Glomerular visceral epithelial cell (primary cell): Measurements from ENCODE around the gene MUC6.
"Not testable (repeated sequence)": the region's sequence is repeated elsewhere in the genome, so short reads cannot be mapped to it uniquely, and the experiment has no call there.

Experiments used
- DNase-seq: peaks from one replicate; pipeline ENCODE4 v3.0.0-alpha.2; 2016; ENCODE audit errors: extremely low spot score

The MUC6 gene

GRCh38 chr11:986270-986951 is 50.1 kb downstream of the MUC6 start:
- DNase-seq, result no peak

DNA sequence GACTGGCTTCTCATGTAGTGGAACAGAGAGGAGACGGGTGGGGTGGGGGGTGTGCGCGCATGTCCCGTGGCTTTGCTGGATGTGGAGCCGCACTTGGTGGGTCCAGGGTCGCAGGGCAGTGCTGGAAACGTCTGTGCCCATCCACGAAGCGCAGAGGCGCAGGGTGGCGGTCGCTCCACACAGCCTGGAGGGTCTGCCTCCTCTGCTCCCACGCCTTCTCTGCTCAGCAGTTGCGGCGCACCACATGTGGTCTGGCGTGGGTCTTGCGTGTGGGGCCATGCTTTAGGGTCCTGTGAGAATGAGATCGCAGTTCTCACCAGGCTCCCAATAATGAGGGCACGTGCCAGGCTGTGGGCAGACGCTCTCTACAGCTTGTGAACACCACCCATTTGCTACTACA is 50.7 kb downstream of the MUC6 start:
- DNase-seq, result no peak

- no peak for DNase-seq
These were observed 51.1 kb downstream of the MUC6 start for GRCh38 chr11:985406-985805.

DNA sequence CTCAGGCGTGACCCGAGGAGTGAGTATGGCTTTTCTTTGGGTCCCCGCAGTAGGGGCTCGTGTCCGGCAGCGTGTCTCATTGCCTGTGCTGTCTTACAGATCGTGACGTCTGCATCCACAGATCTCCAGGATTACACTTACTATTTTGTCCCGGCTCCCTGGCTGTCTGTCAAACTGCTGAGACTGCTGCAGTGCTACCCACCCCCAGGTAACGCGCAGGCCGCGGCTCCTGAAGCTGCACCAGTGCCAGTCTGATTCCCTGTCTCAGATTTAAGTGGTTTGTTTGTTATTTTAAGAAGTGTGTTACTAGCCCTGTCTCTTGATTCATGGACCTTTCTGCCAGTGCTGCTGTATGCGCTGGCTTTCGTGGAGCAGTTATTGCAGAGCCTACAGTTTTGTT is 52.0 kb downstream of the MUC6 start:
- DNase-seq, result no peak

DNA sequence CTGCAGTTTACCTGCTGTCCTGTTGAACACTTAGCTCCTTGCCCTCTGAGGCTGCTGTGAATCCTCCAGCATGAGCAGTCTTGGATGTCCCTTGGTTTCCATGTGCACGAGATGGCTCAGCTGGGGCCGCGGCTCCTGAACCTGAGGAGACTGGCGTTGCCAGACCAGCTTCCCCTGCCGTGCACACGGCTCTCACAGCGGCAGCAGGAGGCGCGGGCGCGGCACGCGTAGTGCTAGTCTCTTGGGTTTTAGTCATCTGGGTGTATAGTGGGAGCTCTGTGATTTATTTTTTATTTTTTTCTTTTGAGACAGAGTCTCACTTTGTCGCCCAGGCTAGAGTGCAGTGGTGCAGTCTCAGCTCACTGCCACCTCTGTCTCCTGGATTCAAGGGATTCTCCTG is 54.8 kb downstream of the MUC6 start:
- no peak for DNase-seq

DNA sequence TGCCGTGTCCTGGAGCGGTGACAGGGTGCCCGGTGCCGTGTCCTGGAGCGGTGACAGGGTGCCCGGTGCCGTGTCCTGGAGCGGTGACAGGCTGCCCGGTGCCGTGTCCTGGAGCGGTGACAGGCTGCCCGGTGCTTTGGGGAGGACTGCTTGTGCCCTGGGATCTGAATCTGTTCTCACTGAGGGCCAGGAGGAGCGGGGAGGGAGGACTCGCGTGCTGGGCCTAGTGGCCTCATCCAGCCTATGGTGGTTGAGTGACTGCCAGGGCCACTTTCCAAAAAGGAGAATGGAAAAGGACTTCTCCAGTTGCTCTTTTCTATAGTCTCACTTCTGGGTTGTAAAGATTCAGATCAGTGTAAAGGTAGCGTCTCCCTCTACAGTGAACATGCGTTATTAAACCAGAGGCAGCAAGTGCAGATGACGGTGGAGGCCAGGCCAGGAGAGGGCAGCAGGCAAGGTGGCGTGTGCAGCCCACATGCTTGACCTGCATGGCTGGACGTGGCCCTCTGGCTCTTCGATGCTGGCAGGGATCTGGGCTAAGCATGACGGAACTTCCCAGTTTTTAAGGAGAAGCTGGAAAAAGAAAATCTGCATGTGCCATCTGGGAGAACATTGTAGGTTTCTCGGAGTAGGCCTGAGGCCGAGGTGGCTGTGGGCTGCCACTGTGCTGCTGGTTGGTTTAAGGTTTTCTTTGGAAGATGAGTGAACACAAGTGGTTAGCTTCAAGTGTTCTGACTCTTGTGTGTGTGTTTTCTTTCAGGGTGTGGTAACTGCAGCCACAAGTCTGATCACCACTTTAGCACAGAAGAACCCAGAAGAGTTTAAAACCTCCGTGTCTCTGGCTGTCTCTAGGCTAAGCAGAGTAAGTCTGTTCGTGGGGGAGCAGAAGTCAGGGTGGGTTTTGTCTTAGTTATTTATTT is 55.8 kb downstream of the MUC6 start:
- DNase-seq, result no peak

GRCh38 chr11:978781-979180 is 57.7 kb downstream of the MUC6 start:
- DNase-seq, result no peak

- DNase-seq, result no peak
These were observed 58.4 kb downstream of the MUC6 start for GRCh38 chr11:977830-978720.

GRCh38 chr11:976431-977160 is 59.9 kb downstream of the MUC6 start:
- DNase-seq, result no peak

DNA sequence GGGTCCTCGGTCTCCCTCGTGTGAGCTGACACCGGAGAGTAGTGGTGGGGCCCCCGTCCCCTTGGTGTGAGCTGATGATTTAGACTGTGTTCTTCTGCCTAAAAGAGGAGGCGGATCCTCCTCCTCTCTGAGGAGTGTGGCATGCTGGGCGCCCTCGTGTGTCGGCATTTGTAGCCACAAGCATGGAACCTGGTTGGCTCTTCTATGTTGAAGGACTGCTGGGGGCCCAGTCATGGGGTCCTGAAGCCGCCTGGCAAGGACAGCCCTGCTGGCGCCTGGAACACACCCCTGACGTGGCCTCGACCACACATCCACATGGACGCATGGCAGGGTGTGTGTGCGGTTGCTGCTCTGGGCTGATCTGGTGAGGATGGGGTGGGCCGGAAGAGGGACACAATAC is 60.7 kb downstream of the MUC6 start:
- no peak for DNase-seq

DNA sequence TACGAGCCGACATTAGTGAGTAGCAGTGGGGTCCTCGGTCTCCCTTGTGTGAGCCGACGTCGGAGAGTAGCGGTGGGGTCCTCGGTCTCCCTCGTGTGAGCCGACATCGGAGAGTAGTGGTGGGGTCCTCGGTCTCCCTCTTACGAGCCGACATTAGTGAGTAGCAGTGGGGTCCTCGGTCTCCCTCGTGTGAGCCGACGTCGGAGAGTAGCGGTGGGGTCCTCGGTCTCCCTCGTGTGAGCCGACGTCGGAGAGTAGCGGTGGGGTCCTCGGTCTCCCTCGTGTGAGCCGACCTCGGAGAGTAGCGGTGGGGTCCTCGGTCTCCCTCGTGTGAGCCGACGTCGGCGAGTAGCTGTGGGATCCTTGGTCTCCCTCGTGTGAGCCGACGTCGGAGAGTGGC is 61.1 kb downstream of the MUC6 start:
- not testable (repeated sequence) for DNase-seq

DNA sequence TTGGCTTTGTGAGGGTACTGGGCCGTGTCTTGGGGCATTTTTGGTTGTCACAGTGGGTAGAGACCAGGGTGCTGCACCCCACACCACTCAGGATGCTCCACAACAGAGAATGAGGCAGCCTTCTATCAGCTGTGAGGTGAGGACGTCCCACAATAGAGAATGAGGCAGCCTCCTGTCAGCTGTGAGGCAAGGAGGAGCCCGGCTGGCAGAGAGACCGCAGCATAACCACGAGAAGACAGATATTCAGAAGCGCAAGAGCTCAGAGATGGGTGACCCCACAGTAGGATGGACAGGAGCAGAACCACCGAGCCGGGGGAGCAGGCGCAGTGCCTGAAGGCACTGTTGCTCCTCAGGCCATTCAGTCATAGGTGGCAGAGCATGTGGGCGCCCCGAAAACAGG is 63.3 kb downstream of the MUC6 start:
- DNase-seq, result no peak

DNA sequence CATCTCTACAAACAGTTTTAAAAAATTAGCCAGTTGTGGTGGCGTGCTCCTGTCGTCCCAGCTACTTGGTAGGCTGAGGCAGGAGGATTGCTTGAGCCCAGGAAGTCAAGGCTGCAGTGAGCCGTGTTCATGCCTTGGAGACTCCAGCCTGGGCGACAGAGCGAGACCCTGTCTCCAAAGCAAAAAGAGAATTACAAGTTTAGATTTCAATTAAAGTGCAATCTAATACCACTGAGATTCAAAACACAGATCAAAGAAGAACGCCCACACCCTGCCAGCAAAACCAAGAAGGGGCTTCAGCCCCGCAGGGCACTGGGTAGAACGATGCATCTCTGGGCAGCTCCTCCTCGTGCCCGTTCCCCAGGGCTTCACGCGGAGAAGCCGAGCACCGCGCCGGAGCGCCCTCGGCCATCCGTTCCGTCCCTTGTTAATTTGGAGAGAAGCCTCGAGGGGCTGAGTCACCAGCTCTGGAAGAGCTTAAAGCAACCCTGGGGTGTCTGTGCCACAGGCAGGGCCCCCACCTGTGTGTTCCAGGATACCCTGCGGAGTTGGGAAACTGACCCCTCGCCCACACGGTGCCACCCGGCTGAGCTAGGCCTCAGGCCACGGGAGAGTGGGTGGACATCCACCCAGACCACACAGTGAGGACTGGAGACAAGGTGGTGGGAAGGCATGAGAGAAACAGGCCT is 63.9 kb downstream of the MUC6 start:
- DNase-seq, result no peak

- no peak for DNase-seq
These were observed 64.7 kb downstream of the MUC6 start for GRCh38 chr11:971731-972365.

GRCh38 chr11:971092-971690 is 65.3 kb downstream of the MUC6 start:
- no peak for DNase-seq

- DNase-seq, result no peak
These were observed 66.1 kb downstream of the MUC6 start for GRCh38 chr11:970319-970871.

- DNase-seq, result no peak
These were observed 66.8 kb downstream of the MUC6 start for GRCh38 chr11:969651-970205.

DNA sequence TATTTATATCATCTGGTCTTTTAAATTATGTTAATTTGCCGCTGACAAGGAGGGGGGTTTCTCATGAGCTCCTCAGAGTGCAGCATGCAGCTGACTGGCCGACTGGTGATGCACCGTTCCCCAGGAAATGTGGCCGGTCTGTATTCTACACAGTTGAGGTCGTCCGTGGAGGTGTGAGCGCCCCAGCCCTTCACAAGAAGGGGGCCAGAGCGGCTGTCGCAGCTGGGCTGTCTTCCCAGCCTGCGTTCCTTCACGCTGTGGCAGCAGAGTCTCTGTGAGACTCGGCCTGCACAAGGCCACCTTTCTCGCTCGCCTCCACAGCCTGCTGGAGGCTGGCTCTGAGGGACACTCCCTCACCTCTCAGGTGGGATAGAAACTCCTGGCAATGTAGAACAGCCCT is 67.7 kb downstream of the MUC6 start:
- no peak for DNase-seq

DNA sequence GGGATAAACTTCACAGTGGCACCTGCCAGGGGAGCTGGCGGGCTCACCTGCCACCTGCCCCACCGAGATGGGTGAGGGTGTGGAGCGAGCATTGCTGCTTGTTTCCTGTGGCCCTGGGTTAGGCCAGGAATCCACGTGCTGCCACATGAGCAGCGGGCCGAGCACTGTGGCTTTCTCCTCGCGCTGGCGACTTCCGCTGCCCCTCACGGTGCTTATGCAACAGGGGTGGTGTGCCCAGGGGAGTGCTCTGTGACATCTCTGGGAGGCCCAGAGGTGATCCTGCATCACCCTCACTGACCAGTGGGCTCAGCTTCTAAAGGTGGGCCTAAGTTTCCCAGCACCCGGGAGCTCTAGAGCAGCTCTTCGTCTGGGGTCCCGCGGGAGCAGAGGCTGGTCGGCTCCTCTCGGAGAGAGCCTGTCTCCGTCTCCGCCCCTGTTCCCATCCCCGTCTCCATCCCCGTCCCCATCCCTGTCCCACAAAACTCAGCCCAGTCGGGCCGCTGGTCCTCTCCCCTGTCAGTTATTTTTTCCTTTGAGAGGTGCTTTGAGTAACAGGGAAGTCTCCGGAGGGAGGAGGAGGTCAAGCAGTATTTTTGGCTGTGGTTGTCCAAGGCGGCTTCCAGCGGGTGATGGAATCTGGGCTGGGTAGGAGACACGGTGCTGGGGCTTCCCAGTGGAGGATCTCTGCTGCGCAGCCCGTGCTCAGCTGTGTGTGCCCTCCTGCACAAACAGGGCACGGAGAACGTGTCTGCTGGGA is 68.3 kb downstream of the MUC6 start:
- DNase-seq, result no peak
